GM23338 (cell line): ENCODE measurements around the gene FRMD4A. TPM values are rescaled to one million over a fixed set of nuclear protein-coding genes. Genes with fewer than 3 reads are reported as not detected.

ENCODE experiments used
- ATAC-seq: fragments of 200-7000 bp; cut with Tn5 transposase; 3 replicates; pipeline ENCODE4 v1.9.1; 2020
- DNase-seq: peaks from one replicate; pipeline ENCODE4 v3.0.0-alpha.2; 2015; ENCODE audit warnings: low spot score
- H2AFZ ChIP-seq: fragments of 200-600 bp; sonication (generic); 2 replicates; pipeline ENCODE4 v1.8.0; 2016; ENCODE audit warnings: antibody characterized with exemption, mild to moderate bottlenecking, moderate library complexity
- H3F3A ChIP-seq: fragments of 200-600 bp; sonication (generic); replicated peaks from 2 replicates; pipeline ENCODE4 v1.8.0; 2017; ENCODE audit warnings: antibody characterized with exemption, mixed run types, low read depth
- H3K27ac ChIP-seq: fragments of 200-600 bp; sonication (generic); 2 replicates; pipeline ENCODE4 v1.6.1; 2016; ENCODE audit warnings: low read depth
- H3K27me3 ChIP-seq: fragments of 200-600 bp; sonication (generic); 2 replicates; pipeline ENCODE4 v1.8.0; 2016; ENCODE audit warnings: mild to moderate bottlenecking, mixed run types, moderate library complexity; ENCODE audit not compliant: insufficient read depth
- H3K36me3 ChIP-seq: fragments of 200-600 bp; sonication (generic); 2 replicates; pipeline ENCODE4 v1.8.0; 2016; ENCODE audit warnings: mild to moderate bottlenecking; ENCODE audit not compliant: insufficient read depth
- H3K4me1 ChIP-seq: fragments of 200-600 bp; sonication (generic); 2 replicates; pipeline ENCODE4 v1.8.0; 2016; ENCODE audit warnings: mild to moderate bottlenecking, moderate library complexity; ENCODE audit not compliant: insufficient read depth
- H3K4me2 ChIP-seq: fragments of 200-600 bp; sonication (generic); 2 replicates; pipeline ENCODE4 v1.7.1; 2017; ENCODE audit warnings: mixed run types
- H3K4me3 ChIP-seq: fragments of 200-600 bp; sonication (generic); 2 replicates; pipeline ENCODE4 v1.6.1; 2016; ENCODE audit warnings: mixed run types
- H3K79me2 ChIP-seq: fragments of 200-600 bp; sonication (generic); replicated peaks from 2 replicates; pipeline ENCODE4 v1.8.0; 2017; ENCODE audit warnings: mild to moderate bottlenecking; ENCODE audit not compliant: insufficient read depth
- H3K9me2 ChIP-seq: fragments of 200-600 bp; sonication (generic); 2 replicates; pipeline ENCODE4 v1.8.0; 2017; ENCODE audit not compliant: insufficient read depth
- H4K20me1 ChIP-seq: fragments of 200-600 bp; sonication (generic); replicated peaks from 2 replicates; pipeline ENCODE4 v1.8.0; 2017; ENCODE audit warnings: mild to moderate bottlenecking; ENCODE audit not compliant: insufficient read depth
- H3K27ac Mint-ChIP-seq: 2 replicates; pipeline ENCODE4 v1.8.0; 2020; ENCODE audit warnings: inconsistent platforms, mild to moderate bottlenecking, moderate library complexity, mixed read lengths
- H3K27me3 Mint-ChIP-seq: 3 replicates; pipeline ENCODE4 v1.8.0; 2022; ENCODE audit warnings: low read depth, mild to moderate bottlenecking, moderate library complexity, mixed read lengths, inconsistent platforms; ENCODE audit not compliant: insufficient read depth, poor library complexity
- H3K36me3 Mint-ChIP-seq: 3 replicates; pipeline ENCODE4 v1.8.0; 2021; ENCODE audit warnings: low read depth, mild to moderate bottlenecking, inconsistent platforms, moderate library complexity, mixed read lengths
- H3K4me1 Mint-ChIP-seq: 3 replicates; pipeline ENCODE4 v1.8.0; 2020; ENCODE audit warnings: mild to moderate bottlenecking, inconsistent platforms, mixed read lengths
- H3K4me3 Mint-ChIP-seq: 3 replicates; pipeline ENCODE4 v1.8.0; 2021; ENCODE audit warnings: moderate library complexity, mild to moderate bottlenecking, inconsistent platforms, mixed read lengths
- H3K9me3 Mint-ChIP-seq: 3 replicates; pipeline ENCODE4 v1.8.0; 2020; ENCODE audit warnings: moderate library complexity, mild to moderate bottlenecking, inconsistent platforms, mixed read lengths
- CREB1 ChIP-seq: fragments of 250-450 bp; sonication (Bioruptor Pico); IDR thresholded peaks from 2 replicates; pipeline ENCODE4 v1.5.0; 2020; ENCODE audit warnings: low read depth, mild to moderate bottlenecking, moderate library complexity
- EZH2 ChIP-seq: fragments of 200-600 bp; sonication (generic); IDR thresholded peaks from one replicate; pipeline ENCODE4 v1.8.0; 2017; ENCODE audit warnings: antibody characterized with exemption, mild to moderate bottlenecking, low read depth; ENCODE audit not compliant: unreplicated experiment
- EZH2phosphoT487 ChIP-seq: fragments of 200-600 bp; sonication (generic); IDR thresholded peaks from one replicate; pipeline ENCODE4 v1.8.1; 2018; ENCODE audit warnings: antibody characterized with exemption; ENCODE audit not compliant: unreplicated experiment
- POLR2AphosphoS5 ChIP-seq: IDR thresholded peaks from 2 replicates; pipeline ENCODE4 v1.6.1; 2016; ENCODE audit warnings: antibody characterized with exemption, low read depth
- STAT1 ChIP-seq: IDR thresholded peaks from one replicate; pipeline ENCODE4 v1.6.1; 2016; ENCODE audit warnings: antibody characterized with exemption; ENCODE audit not compliant: unreplicated experiment
- ZNF114 ChIP-seq: fragments of 250-450 bp; sonication (Bioruptor Pico); IDR thresholded peaks from 2 replicates; pipeline ENCODE4 v1.5.0; 2020; ENCODE audit warnings: mild to moderate bottlenecking, moderate library complexity
- ZNF331 ChIP-seq: fragments of 250-450 bp; sonication (Bioruptor Pico); IDR thresholded peaks from 2 replicates; pipeline ENCODE4 v1.5.0; 2020; ENCODE audit warnings: low read depth, mild to moderate bottlenecking, moderate library complexity
- ZNF462 ChIP-seq: fragments of 250-450 bp; sonication (Bioruptor Pico); IDR thresholded peaks from 2 replicates; pipeline ENCODE4 v1.5.0; 2020; ENCODE audit warnings: mild to moderate bottlenecking, moderate library complexity
- polyA plus RNA-seq: library from polyadenylated mRNA; unstranded; fragments of >200 nt; fragmentation: Nextera tagmentation; extraction: Ambion mirVana; gene quantifications from 2 replicates; pipeline ENCODE4 v1.2.1, GENCODE V29; 2016
- total RNA-seq: library from RNA; depleted of rRNA; stranded (reverse); fragments of >200 nt; shearing (Covaris generic); gene quantifications from 2 replicates; pipeline ENCODE4 v1.2.3, GENCODE V29; 2014
- TF ChIP-seq, protein P1 (sequence below), 2 experiments: fragments of 200-600 bp in 1 of 2; sonication (generic) in 1 of 2; conservative IDR thresholded peaks; 2 replicates each; pipeline versions ENCODE4 v1.5.1 to v1.6.1; 2016 to 2017; ENCODE audit warnings: antibody characterized with exemption in 2 of 2, low read depth in 2 of 2, mild to moderate bottlenecking in 2 of 2, moderate library complexity in 1 of 2
- TF ChIP-seq, protein P2 (sequence below): IDR thresholded peaks from 2 replicates; pipeline ENCODE4 v1.6.1; 2016; ENCODE audit warnings: antibody characterized with exemption

Gene FRMD4A
- total and polyA plus RNA-seq, 2 experiments from 2014 or later, result 14.0 to 20.1 TPM

DNA sequence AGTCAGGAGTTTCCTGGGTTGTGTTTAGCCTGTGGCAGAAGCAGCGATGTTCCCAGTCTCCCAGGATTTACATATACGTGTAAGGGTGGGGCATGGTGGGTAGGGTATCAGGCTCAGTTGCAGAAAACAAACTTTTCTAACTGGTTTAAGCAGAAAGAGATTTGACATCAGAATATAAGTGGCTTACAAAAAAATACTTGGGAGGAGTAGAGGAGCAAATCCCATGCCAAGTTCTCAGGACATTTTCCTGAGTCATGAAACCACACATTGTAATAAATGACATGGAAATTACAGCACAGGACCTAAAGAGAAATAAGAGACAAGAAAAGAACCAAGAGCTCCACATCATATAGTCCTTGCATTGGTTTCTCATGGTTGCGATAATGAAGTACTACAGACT lies 26.2 kb upstream of the FRMD4A start:
- H3K36me3 ChIP-seq, result no peaks in the 10 kb centered on the region
- Mint-ChIP-seq H3K27ac (no peak overlapping the region), H3K4me3 (no peak overlapping the region), H3K4me1 (peaks cover 6% of the 10 kb centered on the region), H3K9me3 (no peaks in the 10 kb centered on the region), H3K36me3 (no peaks in the 10 kb centered on the region), H3K27me3 (peaks cover 4% of the 10 kb centered on the region)
- no peak for TF ChIP-seq CREB1 (CRISPR knock-in tag)
- no peaks in the 10 kb centered on the region for H4K20me1 ChIP-seq
- no peaks in the 10 kb centered on the region for H3K27me3 ChIP-seq
- H3F3A ChIP-seq, result no peaks in the 10 kb centered on the region
- no peak for DNase-seq
- no peak overlapping the region for H3K27ac ChIP-seq
- no peaks in the 10 kb centered on the region for H3K4me1 ChIP-seq
- peaks cover 3% of the 10 kb centered on the region; the same call in 1 of the 2 replicates for H3K9me2 ChIP-seq
- no peaks in the 10 kb centered on the region for H3K79me2 ChIP-seq
- 0 out of 2 replicates have a peak overlapping the region, but pooled peaks have one; percentile 47 for H2AFZ ChIP-seq
- ATAC-seq, result no peak
- no peak overlapping the region for H3K4me2 ChIP-seq
- no peak overlapping the region for H3K4me3 ChIP-seq

GRCh38 chr10:14355750-14356149 lies 25.0 kb upstream of the FRMD4A start:
- H3K27me3 Mint-ChIP-seq, result peaks cover 6% of the 10 kb centered on the region
- TF ChIP-seq, protein P1, sequence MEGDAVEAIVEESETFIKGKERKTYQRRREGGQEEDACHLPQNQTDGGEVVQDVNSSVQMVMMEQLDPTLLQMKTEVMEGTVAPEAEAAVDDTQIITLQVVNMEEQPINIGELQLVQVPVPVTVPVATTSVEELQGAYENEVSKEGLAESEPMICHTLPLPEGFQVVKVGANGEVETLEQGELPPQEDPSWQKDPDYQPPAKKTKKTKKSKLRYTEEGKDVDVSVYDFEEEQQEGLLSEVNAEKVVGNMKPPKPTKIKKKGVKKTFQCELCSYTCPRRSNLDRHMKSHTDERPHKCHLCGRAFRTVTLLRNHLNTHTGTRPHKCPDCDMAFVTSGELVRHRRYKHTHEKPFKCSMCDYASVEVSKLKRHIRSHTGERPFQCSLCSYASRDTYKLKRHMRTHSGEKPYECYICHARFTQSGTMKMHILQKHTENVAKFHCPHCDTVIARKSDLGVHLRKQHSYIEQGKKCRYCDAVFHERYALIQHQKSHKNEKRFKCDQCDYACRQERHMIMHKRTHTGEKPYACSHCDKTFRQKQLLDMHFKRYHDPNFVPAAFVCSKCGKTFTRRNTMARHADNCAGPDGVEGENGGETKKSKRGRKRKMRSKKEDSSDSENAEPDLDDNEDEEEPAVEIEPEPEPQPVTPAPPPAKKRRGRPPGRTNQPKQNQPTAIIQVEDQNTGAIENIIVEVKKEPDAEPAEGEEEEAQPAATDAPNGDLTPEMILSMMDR (conservative IDR thresholded peaks at IDR 0.05; ENCODE audit: low read depth in 2 of 2), result no peak
- no peak for TF ChIP-seq ZNF331 (CRISPR knock-in tag)
- TF ChIP-seq POLR2AphosphoS5, result no peak
- TF ChIP-seq ZNF462 (CRISPR knock-in tag), result no peak
- no peak for TF ChIP-seq ZNF114 (CRISPR knock-in tag)
- no peak for TF ChIP-seq EZH2
- no peak for TF ChIP-seq STAT1
- TF ChIP-seq EZH2phosphoT487, result no peak
- TF ChIP-seq, protein P2, sequence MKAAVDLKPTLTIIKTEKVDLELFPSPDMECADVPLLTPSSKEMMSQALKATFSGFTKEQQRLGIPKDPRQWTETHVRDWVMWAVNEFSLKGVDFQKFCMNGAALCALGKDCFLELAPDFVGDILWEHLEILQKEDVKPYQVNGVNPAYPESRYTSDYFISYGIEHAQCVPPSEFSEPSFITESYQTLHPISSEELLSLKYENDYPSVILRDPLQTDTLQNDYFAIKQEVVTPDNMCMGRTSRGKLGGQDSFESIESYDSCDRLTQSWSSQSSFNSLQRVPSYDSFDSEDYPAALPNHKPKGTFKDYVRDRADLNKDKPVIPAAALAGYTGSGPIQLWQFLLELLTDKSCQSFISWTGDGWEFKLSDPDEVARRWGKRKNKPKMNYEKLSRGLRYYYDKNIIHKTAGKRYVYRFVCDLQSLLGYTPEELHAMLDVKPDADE, result no peak
- H3K4me1 Mint-ChIP-seq, result peaks cover 6% of the 10 kb centered on the region

More at GRCh38 chr10:14355750-14356149, 25.0 kb upstream of the FRMD4A start:
- Mint-ChIP-seq H3K4me3 (no peak overlapping the region), H3K9me3 (no peaks in the 10 kb centered on the region), H3K27ac (no peak overlapping the region), H3K36me3 (no peaks in the 10 kb centered on the region)
- DNase-seq (no peak), ATAC-seq (no peak)
- Histone ChIP-seq H3K36me3 (no peaks in the 10 kb centered on the region), H3K79me2 (no peaks in the 10 kb centered on the region), H4K20me1 (no peaks in the 10 kb centered on the region), H3K4me3 (no peak overlapping the region), H3K27me3 (no peaks in the 10 kb centered on the region), H3K4me1 (no peaks in the 10 kb centered on the region), H3F3A (no peaks in the 10 kb centered on the region), H3K9me2 (no peaks in the 10 kb centered on the region), H3K27ac (no peak overlapping the region), H2AFZ (no peak overlapping the region), H3K4me2 (no peak overlapping the region)
